ENCODE measurements around the gene IVD.

GRCh38 chr15:40365016-40365415 lies 40.6 kb upstream of the IVD start:
- TF ChIP-seq POLR2AphosphoS5 (IDR thresholded peaks at IDR 0.05), result no peak
- TF ChIP-seq EP300 (conservative IDR thresholded peaks at IDR 0.05; ENCODE audit: poor library complexity, severe bottlenecking), result no peak
- TF ChIP-seq, protein P1, sequence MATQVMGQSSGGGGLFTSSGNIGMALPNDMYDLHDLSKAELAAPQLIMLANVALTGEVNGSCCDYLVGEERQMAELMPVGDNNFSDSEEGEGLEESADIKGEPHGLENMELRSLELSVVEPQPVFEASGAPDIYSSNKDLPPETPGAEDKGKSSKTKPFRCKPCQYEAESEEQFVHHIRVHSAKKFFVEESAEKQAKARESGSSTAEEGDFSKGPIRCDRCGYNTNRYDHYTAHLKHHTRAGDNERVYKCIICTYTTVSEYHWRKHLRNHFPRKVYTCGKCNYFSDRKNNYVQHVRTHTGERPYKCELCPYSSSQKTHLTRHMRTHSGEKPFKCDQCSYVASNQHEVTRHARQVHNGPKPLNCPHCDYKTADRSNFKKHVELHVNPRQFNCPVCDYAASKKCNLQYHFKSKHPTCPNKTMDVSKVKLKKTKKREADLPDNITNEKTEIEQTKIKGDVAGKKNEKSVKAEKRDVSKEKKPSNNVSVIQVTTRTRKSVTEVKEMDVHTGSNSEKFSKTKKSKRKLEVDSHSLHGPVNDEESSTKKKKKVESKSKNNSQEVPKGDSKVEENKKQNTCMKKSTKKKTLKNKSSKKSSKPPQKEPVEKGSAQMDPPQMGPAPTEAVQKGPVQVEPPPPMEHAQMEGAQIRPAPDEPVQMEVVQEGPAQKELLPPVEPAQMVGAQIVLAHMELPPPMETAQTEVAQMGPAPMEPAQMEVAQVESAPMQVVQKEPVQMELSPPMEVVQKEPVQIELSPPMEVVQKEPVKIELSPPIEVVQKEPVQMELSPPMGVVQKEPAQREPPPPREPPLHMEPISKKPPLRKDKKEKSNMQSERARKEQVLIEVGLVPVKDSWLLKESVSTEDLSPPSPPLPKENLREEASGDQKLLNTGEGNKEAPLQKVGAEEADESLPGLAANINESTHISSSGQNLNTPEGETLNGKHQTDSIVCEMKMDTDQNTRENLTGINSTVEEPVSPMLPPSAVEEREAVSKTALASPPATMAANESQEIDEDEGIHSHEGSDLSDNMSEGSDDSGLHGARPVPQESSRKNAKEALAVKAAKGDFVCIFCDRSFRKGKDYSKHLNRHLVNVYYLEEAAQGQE (IDR thresholded peaks at IDR 0.05; ENCODE audit: borderline replicate concordance), result no peak
- TF ChIP-seq CTCF (IDR thresholded peaks at IDR 0.05; ENCODE audit: poor library complexity, severe bottlenecking), result no peak
- no peak for TF ChIP-seq EZH2 (IDR thresholded peaks at IDR 0.05; ENCODE audit: borderline replicate concordance, insufficient read depth, low read length, poor library complexity, severe bottlenecking)

Measured in neural cell (in vitro differentiated cells).